ENCODE data around the gene RGS7. TPM values are rescaled to one million over a fixed set of nuclear protein-coding genes. Genes with fewer than 3 reads are reported as not detected.
"Not testable (repeated sequence)": the region's sequence is repeated elsewhere in the genome, so short reads cannot be mapped to it uniquely, and the experiment has no call there.

RGS7 gene
- polyA plus RNA-seq, 1 donor from 2014 or later, result 24.2 TPM

DNA sequence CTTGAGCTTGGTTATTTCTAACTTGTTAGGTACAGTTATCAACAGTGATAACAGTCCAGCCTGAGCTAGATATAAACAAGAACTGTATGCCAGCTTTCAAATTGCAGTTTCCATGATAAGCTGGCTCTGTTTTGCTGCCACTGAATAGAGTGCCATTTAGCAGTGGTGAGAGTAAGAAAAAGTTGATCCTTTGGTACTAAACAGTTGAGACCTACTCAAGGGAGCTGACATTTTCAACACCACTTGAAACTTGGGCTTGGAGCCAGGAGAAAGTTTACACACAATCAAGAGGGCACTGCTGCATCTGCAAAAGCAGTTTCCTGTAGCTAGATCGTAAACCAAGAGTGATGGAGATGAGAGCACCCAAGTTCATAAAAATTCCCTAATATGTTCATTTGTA, 131.3 kb downstream of the RGS7 start:
- Histone ChIP-seq H4K20me1 (ENCODE audit: insufficient read depth) (no peaks in the 10 kb centered on the region), H3K79me2 (replicated peaks; ENCODE audit: insufficient read depth, low read length) (no peaks in the 10 kb centered on the region), H3K27ac (ENCODE audit: low read length) (no peak overlapping the region), H3K4me3 (ENCODE audit: low read length) (no peak overlapping the region), H3K36me3 (ENCODE audit: insufficient read depth, low read length) (no peaks in the 10 kb centered on the region), H3K27me3 (ENCODE audit: insufficient read depth, low read depth, low read length) (no peaks in the 10 kb centered on the region), H3F3A (ENCODE audit: insufficient read depth, low read length, poor library complexity, severe bottlenecking) (no peaks in the 10 kb centered on the region), H3K4me2 (ENCODE audit: low read length) (no peak overlapping the region), H3K9me2 (ENCODE audit: insufficient read depth, low read length) (no peaks in the 10 kb centered on the region), H3K9ac (ENCODE audit: low read length) (no peak overlapping the region), H2AFZ (ENCODE audit: low read depth, low read length) (no peak overlapping the region), H3K9me3 (ENCODE audit: low read length) (no peaks in the 10 kb centered on the region)
- TF ChIP-seq, protein P1, sequence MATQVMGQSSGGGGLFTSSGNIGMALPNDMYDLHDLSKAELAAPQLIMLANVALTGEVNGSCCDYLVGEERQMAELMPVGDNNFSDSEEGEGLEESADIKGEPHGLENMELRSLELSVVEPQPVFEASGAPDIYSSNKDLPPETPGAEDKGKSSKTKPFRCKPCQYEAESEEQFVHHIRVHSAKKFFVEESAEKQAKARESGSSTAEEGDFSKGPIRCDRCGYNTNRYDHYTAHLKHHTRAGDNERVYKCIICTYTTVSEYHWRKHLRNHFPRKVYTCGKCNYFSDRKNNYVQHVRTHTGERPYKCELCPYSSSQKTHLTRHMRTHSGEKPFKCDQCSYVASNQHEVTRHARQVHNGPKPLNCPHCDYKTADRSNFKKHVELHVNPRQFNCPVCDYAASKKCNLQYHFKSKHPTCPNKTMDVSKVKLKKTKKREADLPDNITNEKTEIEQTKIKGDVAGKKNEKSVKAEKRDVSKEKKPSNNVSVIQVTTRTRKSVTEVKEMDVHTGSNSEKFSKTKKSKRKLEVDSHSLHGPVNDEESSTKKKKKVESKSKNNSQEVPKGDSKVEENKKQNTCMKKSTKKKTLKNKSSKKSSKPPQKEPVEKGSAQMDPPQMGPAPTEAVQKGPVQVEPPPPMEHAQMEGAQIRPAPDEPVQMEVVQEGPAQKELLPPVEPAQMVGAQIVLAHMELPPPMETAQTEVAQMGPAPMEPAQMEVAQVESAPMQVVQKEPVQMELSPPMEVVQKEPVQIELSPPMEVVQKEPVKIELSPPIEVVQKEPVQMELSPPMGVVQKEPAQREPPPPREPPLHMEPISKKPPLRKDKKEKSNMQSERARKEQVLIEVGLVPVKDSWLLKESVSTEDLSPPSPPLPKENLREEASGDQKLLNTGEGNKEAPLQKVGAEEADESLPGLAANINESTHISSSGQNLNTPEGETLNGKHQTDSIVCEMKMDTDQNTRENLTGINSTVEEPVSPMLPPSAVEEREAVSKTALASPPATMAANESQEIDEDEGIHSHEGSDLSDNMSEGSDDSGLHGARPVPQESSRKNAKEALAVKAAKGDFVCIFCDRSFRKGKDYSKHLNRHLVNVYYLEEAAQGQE (IDR thresholded peaks at IDR 0.05; ENCODE audit: borderline replicate concordance), result no peak
- no peak for TF ChIP-seq RAD21 (conservative IDR thresholded peaks at IDR 0.05)
- no peak for TF ChIP-seq POLR2AphosphoS5 (IDR thresholded peaks at IDR 0.05)
- TF ChIP-seq SMC3 (conservative IDR thresholded peaks at IDR 0.05; ENCODE audit: poor library complexity), result no peak

DNA sequence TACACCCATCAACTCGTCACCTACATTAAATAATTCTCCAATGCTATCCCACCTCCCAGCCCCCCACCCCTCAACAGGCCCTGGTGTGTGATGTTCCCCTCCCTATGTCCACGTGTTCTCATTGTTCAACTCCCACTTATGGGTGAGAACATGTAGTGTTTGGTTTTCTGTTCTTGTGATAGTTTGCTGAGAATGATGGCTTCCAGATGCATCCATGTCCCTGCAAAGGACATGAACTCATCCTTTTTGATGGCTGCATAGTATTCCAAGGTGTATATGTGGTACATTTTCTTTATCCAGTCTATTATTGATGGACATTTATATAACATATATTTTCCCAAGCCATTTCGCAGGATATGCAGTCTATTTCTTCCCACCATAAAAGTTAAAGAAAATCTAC, 132.8 kb downstream of the RGS7 start:
- H3K27me3 ChIP-seq (ENCODE audit: insufficient read depth, low read depth, low read length); H4K20me1 ChIP-seq (ENCODE audit: insufficient read depth); H2AFZ ChIP-seq (ENCODE audit: low read depth, low read length); H3K9ac ChIP-seq (ENCODE audit: low read length); H3K27ac ChIP-seq (ENCODE audit: low read length); H3K79me2 ChIP-seq (replicated peaks; ENCODE audit: insufficient read depth, low read length); H3K9me2 ChIP-seq (ENCODE audit: insufficient read depth, low read length); H3K4me3 ChIP-seq (ENCODE audit: low read length); H3F3A ChIP-seq (ENCODE audit: insufficient read depth, low read length, poor library complexity, severe bottlenecking); H3K9me3 ChIP-seq (ENCODE audit: low read length); H3K4me2 ChIP-seq (ENCODE audit: low read length); H3K36me3 ChIP-seq (ENCODE audit: insufficient read depth, low read length): not testable (repeated sequence)

DNA sequence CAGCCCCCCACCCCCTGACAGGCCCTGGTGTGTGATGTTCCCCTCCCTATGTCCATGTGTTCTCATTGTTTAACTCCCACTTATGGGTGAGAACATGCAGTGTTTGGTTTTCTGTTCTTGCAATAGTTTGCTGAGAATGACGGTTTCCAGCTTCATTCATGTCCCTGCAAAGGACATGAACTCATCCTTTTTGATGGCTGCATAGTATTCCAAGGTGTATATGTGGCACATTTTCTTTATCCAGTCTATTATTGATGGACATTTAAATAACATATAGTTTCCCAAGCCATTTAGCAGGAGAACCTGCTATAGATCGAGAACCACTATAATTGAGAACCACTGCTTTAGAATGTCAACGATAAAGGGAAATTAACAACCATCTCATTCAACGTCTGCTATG, 134.2 kb downstream of the RGS7 start:
- H3K36me3 ChIP-seq (ENCODE audit: insufficient read depth, low read length); H3K9me2 ChIP-seq (ENCODE audit: insufficient read depth, low read length); H2AFZ ChIP-seq (ENCODE audit: low read depth, low read length); H3K9ac ChIP-seq (ENCODE audit: low read length); H3K4me2 ChIP-seq (ENCODE audit: low read length); H3K27ac ChIP-seq (ENCODE audit: low read length); H3K27me3 ChIP-seq (ENCODE audit: insufficient read depth, low read depth, low read length); H3F3A ChIP-seq (ENCODE audit: insufficient read depth, low read length, poor library complexity, severe bottlenecking); H3K9me3 ChIP-seq (ENCODE audit: low read length); H3K79me2 ChIP-seq (replicated peaks; ENCODE audit: insufficient read depth, low read length); H4K20me1 ChIP-seq (ENCODE audit: insufficient read depth); H3K4me3 ChIP-seq (ENCODE audit: low read length): not testable (repeated sequence)

DNA sequence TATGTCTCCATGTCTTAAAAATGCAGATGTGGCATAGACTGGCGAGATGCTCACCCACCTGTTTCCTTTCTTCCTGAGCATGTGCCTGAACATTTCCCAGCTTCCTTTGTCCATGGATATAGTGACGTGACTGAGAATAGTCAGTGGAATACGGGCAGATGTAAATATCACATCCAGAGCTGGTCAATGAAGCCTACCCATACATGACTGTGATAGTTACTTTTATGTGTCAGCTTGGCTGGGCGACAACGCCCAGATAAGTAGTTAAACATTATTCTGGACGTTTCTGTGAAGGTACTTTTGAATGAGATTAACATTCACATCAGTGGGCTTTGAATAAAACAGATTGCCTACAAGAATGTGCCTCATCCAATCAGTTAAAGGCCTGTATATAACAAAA, 135.7 kb downstream of the RGS7 start:
- Histone ChIP-seq H3K36me3 (ENCODE audit: insufficient read depth, low read length) (no peaks in the 10 kb centered on the region), H3K9me2 (ENCODE audit: insufficient read depth, low read length) (no peaks in the 10 kb centered on the region), H3K79me2 (replicated peaks; ENCODE audit: insufficient read depth, low read length) (no peaks in the 10 kb centered on the region), H3K27me3 (ENCODE audit: insufficient read depth, low read depth, low read length) (no peaks in the 10 kb centered on the region), H3F3A (ENCODE audit: insufficient read depth, low read length, poor library complexity, severe bottlenecking) (no peaks in the 10 kb centered on the region), H3K9ac (ENCODE audit: low read length) (no peak overlapping the region), H2AFZ (ENCODE audit: low read depth, low read length) (no peak overlapping the region), H3K4me3 (ENCODE audit: low read length) (no peak overlapping the region), H3K27ac (ENCODE audit: low read length) (no peak overlapping the region), H3K4me2 (ENCODE audit: low read length) (no peak overlapping the region), H4K20me1 (ENCODE audit: insufficient read depth) (no peaks in the 10 kb centered on the region), H3K9me3 (ENCODE audit: low read length) (no peaks in the 10 kb centered on the region)
- TF ChIP-seq RAD21 (conservative IDR thresholded peaks at IDR 0.05), result no peak
- TF ChIP-seq POLR2AphosphoS5 (IDR thresholded peaks at IDR 0.05), result no peak
- TF ChIP-seq, protein P1 (IDR thresholded peaks at IDR 0.05; ENCODE audit: borderline replicate concordance), result no peak
- TF ChIP-seq EZH2 (IDR thresholded peaks at IDR 0.05; ENCODE audit: borderline replicate concordance, insufficient read depth, low read length, poor library complexity, severe bottlenecking), result no peak
- no peak for TF ChIP-seq MXI1 (conservative IDR thresholded peaks at IDR 0.05; ENCODE audit: poor library complexity, severe bottlenecking)
- no peak for TF ChIP-seq TAF1 (IDR thresholded peaks at IDR 0.05; ENCODE audit: low read depth)
- TF ChIP-seq SMC3 (conservative IDR thresholded peaks at IDR 0.05; ENCODE audit: poor library complexity), result no peak

DNA sequence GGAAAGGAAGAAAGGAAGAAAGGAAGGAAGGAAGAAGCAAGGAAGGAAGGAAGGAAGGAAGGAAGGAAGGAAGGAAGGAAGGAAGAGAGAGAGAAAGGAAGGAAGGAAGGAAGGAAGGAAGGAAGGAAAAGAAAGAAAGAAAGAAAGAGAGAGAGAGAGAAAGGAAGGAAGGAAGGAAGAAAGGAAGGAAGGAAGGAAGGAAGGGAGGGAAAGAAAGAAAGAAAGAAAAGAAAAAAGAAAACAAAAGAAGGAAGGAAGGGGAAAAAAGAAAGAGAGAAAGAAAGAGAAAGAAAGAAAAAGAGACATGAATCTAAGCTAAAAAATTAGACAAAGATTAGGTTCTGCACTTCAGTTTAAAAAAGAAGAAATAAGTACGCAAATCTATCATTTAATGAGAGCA, 136.1 kb downstream of the RGS7 start:
- H4K20me1 ChIP-seq (ENCODE audit: insufficient read depth); H3K36me3 ChIP-seq (ENCODE audit: insufficient read depth, low read length); H3F3A ChIP-seq (ENCODE audit: insufficient read depth, low read length, poor library complexity, severe bottlenecking); H3K4me2 ChIP-seq (ENCODE audit: low read length); H3K4me3 ChIP-seq (ENCODE audit: low read length); H3K9me2 ChIP-seq (ENCODE audit: insufficient read depth, low read length); H3K79me2 ChIP-seq (replicated peaks; ENCODE audit: insufficient read depth, low read length); H3K27ac ChIP-seq (ENCODE audit: low read length); H3K9ac ChIP-seq (ENCODE audit: low read length); H2AFZ ChIP-seq (ENCODE audit: low read depth, low read length); H3K9me3 ChIP-seq (ENCODE audit: low read length); H3K27me3 ChIP-seq (ENCODE audit: insufficient read depth, low read depth, low read length): not testable (repeated sequence)
